ENCODE data around the gene PON3. TPM values are rescaled to one million over a fixed set of nuclear protein-coding genes. Genes with fewer than 3 reads are reported as not detected.

PON3 gene
- total and polyA plus RNA-seq, 2 experiments from 2014 or later: 1.4 to 1.6 TPM

- Mint-ChIP-seq H3K27me3 (ENCODE audit: insufficient read depth, low read depth, poor library complexity) (peaks cover 2% of the 10 kb centered on the region), H3K9me3 (no peaks in the 10 kb centered on the region), H3K4me1 (peaks cover 18% of the 10 kb centered on the region), H3K4me3 (no peak overlapping the region), H3K36me3 (ENCODE audit: low read depth) (no peaks in the 10 kb centered on the region), H3K27ac (no peak overlapping the region)
- no peak overlapping the region for H3K27ac ChIP-seq (ENCODE audit: low read depth)
- H2AFZ ChIP-seq: no peak overlapping the region
- H3K27me3 ChIP-seq (ENCODE audit: insufficient read depth): no peaks in the 10 kb centered on the region
- no peak for ATAC-seq
- H3K36me3 ChIP-seq (ENCODE audit: insufficient read depth): no peaks in the 10 kb centered on the region
- H3K4me3 ChIP-seq: no peak overlapping the region
- H3K4me1 ChIP-seq (ENCODE audit: insufficient read depth): peaks cover 13% of the 10 kb centered on the region
- H3K9me2 ChIP-seq (ENCODE audit: insufficient read depth): peaks cover 19% of the 10 kb centered on the region; the same call in 1 of the 2 replicates
- H3K79me2 ChIP-seq (replicated peaks; ENCODE audit: insufficient read depth): no peaks in the 10 kb centered on the region
- no peak overlapping the region for H3K4me2 ChIP-seq
- H4K20me1 ChIP-seq (replicated peaks; ENCODE audit: insufficient read depth): no peaks in the 10 kb centered on the region
- no peaks in the 10 kb centered on the region for H3F3A ChIP-seq (replicated peaks; ENCODE audit: low read depth)
- TF ChIP-seq EZH2 (IDR thresholded peaks at IDR 0.05; ENCODE audit: low read depth, unreplicated experiment) (no peak), CREB1 (CRISPR knock-in tag; IDR thresholded peaks at IDR 0.05; ENCODE audit: low read depth) (no peak), ZNF462 (CRISPR knock-in tag; IDR thresholded peaks at IDR 0.05) (no peak), EZH2phosphoT487 (IDR thresholded peaks at IDR 0.05; ENCODE audit: unreplicated experiment) (no peak), POLR2AphosphoS5 (IDR thresholded peaks at IDR 0.05; ENCODE audit: low read depth) (no peak), STAT1 (IDR thresholded peaks at IDR 0.05; ENCODE audit: unreplicated experiment) (no peak), NANOG (IDR thresholded peaks at IDR 0.05; ENCODE audit: borderline replicate concordance) (no peak), JUNB (IDR thresholded peaks at IDR 0.05; ENCODE audit: unreplicated experiment) (no peak), CTCF (conservative IDR thresholded peaks at IDR 0.05; ENCODE audit: low read depth in 2 of 2) (no peak), ZNF114 (CRISPR knock-in tag; IDR thresholded peaks at IDR 0.05) (no peak), ZNF331 (CRISPR knock-in tag; IDR thresholded peaks at IDR 0.05; ENCODE audit: low read depth) (no peak)
- TF ChIP-seq, protein P1, sequence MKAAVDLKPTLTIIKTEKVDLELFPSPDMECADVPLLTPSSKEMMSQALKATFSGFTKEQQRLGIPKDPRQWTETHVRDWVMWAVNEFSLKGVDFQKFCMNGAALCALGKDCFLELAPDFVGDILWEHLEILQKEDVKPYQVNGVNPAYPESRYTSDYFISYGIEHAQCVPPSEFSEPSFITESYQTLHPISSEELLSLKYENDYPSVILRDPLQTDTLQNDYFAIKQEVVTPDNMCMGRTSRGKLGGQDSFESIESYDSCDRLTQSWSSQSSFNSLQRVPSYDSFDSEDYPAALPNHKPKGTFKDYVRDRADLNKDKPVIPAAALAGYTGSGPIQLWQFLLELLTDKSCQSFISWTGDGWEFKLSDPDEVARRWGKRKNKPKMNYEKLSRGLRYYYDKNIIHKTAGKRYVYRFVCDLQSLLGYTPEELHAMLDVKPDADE (IDR thresholded peaks at IDR 0.05): no peak
- TF ChIP-seq, protein P2, sequence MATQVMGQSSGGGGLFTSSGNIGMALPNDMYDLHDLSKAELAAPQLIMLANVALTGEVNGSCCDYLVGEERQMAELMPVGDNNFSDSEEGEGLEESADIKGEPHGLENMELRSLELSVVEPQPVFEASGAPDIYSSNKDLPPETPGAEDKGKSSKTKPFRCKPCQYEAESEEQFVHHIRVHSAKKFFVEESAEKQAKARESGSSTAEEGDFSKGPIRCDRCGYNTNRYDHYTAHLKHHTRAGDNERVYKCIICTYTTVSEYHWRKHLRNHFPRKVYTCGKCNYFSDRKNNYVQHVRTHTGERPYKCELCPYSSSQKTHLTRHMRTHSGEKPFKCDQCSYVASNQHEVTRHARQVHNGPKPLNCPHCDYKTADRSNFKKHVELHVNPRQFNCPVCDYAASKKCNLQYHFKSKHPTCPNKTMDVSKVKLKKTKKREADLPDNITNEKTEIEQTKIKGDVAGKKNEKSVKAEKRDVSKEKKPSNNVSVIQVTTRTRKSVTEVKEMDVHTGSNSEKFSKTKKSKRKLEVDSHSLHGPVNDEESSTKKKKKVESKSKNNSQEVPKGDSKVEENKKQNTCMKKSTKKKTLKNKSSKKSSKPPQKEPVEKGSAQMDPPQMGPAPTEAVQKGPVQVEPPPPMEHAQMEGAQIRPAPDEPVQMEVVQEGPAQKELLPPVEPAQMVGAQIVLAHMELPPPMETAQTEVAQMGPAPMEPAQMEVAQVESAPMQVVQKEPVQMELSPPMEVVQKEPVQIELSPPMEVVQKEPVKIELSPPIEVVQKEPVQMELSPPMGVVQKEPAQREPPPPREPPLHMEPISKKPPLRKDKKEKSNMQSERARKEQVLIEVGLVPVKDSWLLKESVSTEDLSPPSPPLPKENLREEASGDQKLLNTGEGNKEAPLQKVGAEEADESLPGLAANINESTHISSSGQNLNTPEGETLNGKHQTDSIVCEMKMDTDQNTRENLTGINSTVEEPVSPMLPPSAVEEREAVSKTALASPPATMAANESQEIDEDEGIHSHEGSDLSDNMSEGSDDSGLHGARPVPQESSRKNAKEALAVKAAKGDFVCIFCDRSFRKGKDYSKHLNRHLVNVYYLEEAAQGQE (IDR thresholded peaks at IDR 0.05; ENCODE audit: unreplicated experiment): no peak
- DNase-seq (ENCODE audit: low spot score): no peak
Measured at GRCh38 chr7:95340491-95340890, 55.7 kb downstream of the PON3 start.
